Transverse colon (tissue), 4 donors: ENCODE data around the gene HID1. TPM values are rescaled to one million over a fixed set of nuclear protein-coding genes. Genes with fewer than 3 reads are reported as not detected.
"Not testable (repeated sequence)": the region's sequence is repeated elsewhere in the genome, so short reads cannot be mapped to it uniquely, and the experiment has no call there.

Source experiments
- DNase-seq: peaks from one replicate; pipeline ENCODE4 v3.0.0-alpha.2; 2019
- H3K27ac ChIP-seq, 4 donors: fragments of 200-600 bp; sonication (generic); 2 replicates each; pipeline ENCODE4 v1.5.1; 2016 to 2018; ENCODE audit warnings: inconsistent platforms in 4 of 4
- H3K27me3 ChIP-seq: fragments of 200-600 bp; sonication (generic); 2 replicates; pipeline ENCODE4 v1.5.1; 2017; ENCODE audit warnings: inconsistent platforms
- H3K36me3 ChIP-seq, 4 donors: fragments of 200-600 bp; sonication (generic); 2 replicates each; pipeline ENCODE4 v1.5.1; 2017 to 2019; ENCODE audit warnings: inconsistent platforms in 4 of 4
- H3K4me1 ChIP-seq, 4 donors: fragments of 200-600 bp; sonication (generic); 2 replicates each; pipeline ENCODE4 v1.5.1; 2017 to 2020; ENCODE audit warnings: inconsistent platforms in 4 of 4
- H3K4me3 ChIP-seq, 4 donors: fragments of 200-600 bp; sonication (generic); 1 replicate in 1 of 4; 2 replicates in 3 of 4; pipeline versions ENCODE4 v1.5.1 to v1.6.1; 2017 to 2019; ENCODE audit warnings: inconsistent platforms in 4 of 4
- H3K9me3 ChIP-seq, 2 donors: fragments of 200-600 bp; sonication (generic); 2 replicates each; pipeline ENCODE4 v1.5.1; 2017 to 2019; ENCODE audit warnings: inconsistent platforms in 2 of 2
- CTCF ChIP-seq, 5 experiments: fragments of 200-600 bp in 3 of 5; fragments of 450-650 bp in 2 of 5; sonication (generic) in 3 of 5; IDR thresholded peaks; 1 replicate in 2 of 5; 2 replicates in 3 of 5; pipeline ENCODE4 v1.5.1; 2016 to 2017; ENCODE audit warnings: antibody characterized with exemption in 5 of 5, inconsistent platforms in 3 of 5, mild to moderate bottlenecking in 2 of 5, moderate library complexity in 1 of 5
- EP300 ChIP-seq: sonication (generic); formaldehyde crosslinking; IDR thresholded peaks from one replicate; pipeline ENCODE4 v1.6.1; 2017; ENCODE audit warnings: antibody characterized with exemption, low read depth
- POLR2A ChIP-seq: fragments of 450-650 bp; IDR thresholded peaks from one replicate; pipeline ENCODE4 v1.6.1; 2016; ENCODE audit warnings: antibody characterized with exemption, mild to moderate bottlenecking, moderate library complexity
- POLR2AphosphoS5 ChIP-seq, 3 donors: sonication (generic); formaldehyde crosslinking; IDR thresholded peaks; one replicate each; pipeline ENCODE4 v1.6.1; 2016; ENCODE audit warnings: antibody characterized with exemption in 3 of 3
- WGBS, 2 donors: methylation state at CpG; one replicate each; pipeline ENCODE4 v1.1.5; 2018; ENCODE audit warnings: low coverage in 1 of 2; 5-methylcytosine and 5-hydroxymethylcytosine counted together
- in situ Hi-C, 4 donors: fragments of 200-750 bp; cut with MboI; loops; one replicate each; pipeline versions ENCODE4 v1.15.0 to v1.15.1; 2017; ENCODE audit warnings: low sequenced_read_pairs in 3 of 4, low pct_ligation_motif_present in 1 of 4, low pct_unique_long_range_greater_than_20kb in 1 of 4
- intact Hi-C: fragments of 100-400 bp; cut with DNase I; formaldehyde crosslinking; loops from one replicate; pipeline ENCODE4 v1.15.1; 2023; ENCODE audit warnings: low total_unique reads
- total RNA-seq, 4 donors: library from RNA; depleted of rRNA; stranded (reverse); fragments of >200 nt; gene quantifications; one replicate each; pipeline ENCODE4 v1.1.0, GENCODE V29; 2016

Gene HID1
- total RNA-seq, 4 donors from 2014 or later: 30.2 to 221 (median 50.7) TPM

GRCh38 chr17:74917430-74917829 lies 55.1 kb downstream of the HID1 start:
- Histone ChIP-seq H3K27ac (no peak overlapping the region), H3K27me3 (peaks cover 42% of the 10 kb centered on the region), H3K9me3 (no peaks in the 10 kb centered on the region), H3K4me3 (no peak overlapping the region), H3K36me3 (no peaks in the 10 kb centered on the region), H3K4me1 (no peaks in the 10 kb centered on the region)
- no peak for DNase-seq
- WGBS, 2 donors: 49% methylated on average over 10 of the region's 10 CpGs; no CpG with 5 or more reads in 1 of the 2 donors
- in situ Hi-C loops: no loop called here
- TF ChIP-seq EP300 (no peak), CTCF (IDR thresholded peaks at IDR 0.05) (no peak), POLR2A (no peak)
- intact Hi-C loops: no loop called here

- Histone ChIP-seq H3K27ac (no peak overlapping the region), H3K9me3 (no peaks in the 10 kb centered on the region), H3K36me3 (no peaks in the 10 kb centered on the region), H3K27me3 (peaks cover 36% of the 10 kb centered on the region), H3K4me3 (no peak overlapping the region), H3K4me1 (no peaks in the 10 kb centered on the region)
- no peak for DNase-seq
- WGBS, 2 donors: 87 to 91% methylated on average over 9 to 11 of the region's 11 CpGs
- intact Hi-C loops: loop anchor here (1.0 kb wide), 1 partner anchor 29 kb away; no protein-coding TSS in a partner anchor
- in situ Hi-C loops: no loop called here
- no peak for TF ChIP-seq EP300
- TF ChIP-seq POLR2A: no peak
- no peak for TF ChIP-seq POLR2AphosphoS5 (IDR thresholded peaks at IDR 0.05)
- TF ChIP-seq CTCF (IDR thresholded peaks at IDR 0.05): no peak
Observed at GRCh38 chr17:74916851-74917199, 55.7 kb downstream of the HID1 start.

GRCh38 chr17:74916136-74916850 lies 56.3 kb downstream of the HID1 start:
- Histone ChIP-seq H3K36me3 (no peaks in the 10 kb centered on the region), H3K4me3 (no peak overlapping the region), H3K27me3 (peaks cover 30% of the 10 kb centered on the region), H3K27ac (no peak overlapping the region), H3K9me3 (no peaks in the 10 kb centered on the region), H3K4me1 (no peaks in the 10 kb centered on the region)
- TF ChIP-seq EP300 (no peak), CTCF (IDR thresholded peaks at IDR 0.05) (no peak), POLR2AphosphoS5 (IDR thresholded peaks at IDR 0.05) (no peak), POLR2A (no peak)
- in situ Hi-C loops: no loop called here
- intact Hi-C loops: loop anchor here (1.0 kb wide), 1 partner anchor 30 kb away; no protein-coding TSS in a partner anchor
- no peak for DNase-seq
- 88 to 91% methylated on average over 7 to 13 of the region's 13 CpGs for WGBS, 2 donors

- H3K9me3 ChIP-seq, H3K27ac ChIP-seq, H3K27me3 ChIP-seq, H3K36me3 ChIP-seq, in situ Hi-C loops, H3K4me1 ChIP-seq, H3K4me3 ChIP-seq, DNase-seq, intact Hi-C loops: not testable (repeated sequence)
- WGBS, 2 donors: 60% methylated on average over 8 of the region's 8 CpGs; no CpG with 5 or more reads in 1 of the 2 donors
Observed at GRCh38 chr17:74911423-74911822, 61.1 kb downstream of the HID1 start.

GRCh38 chr17:74909097-74909496 lies 63.5 kb downstream of the HID1 start:
- WGBS, 2 donors: 13 to 70% methylated on average over 1 to 4 of the region's 4 CpGs
- H3K36me3 ChIP-seq, H3K27me3 ChIP-seq, in situ Hi-C loops, DNase-seq, intact Hi-C loops, H3K4me1 ChIP-seq, H3K27ac ChIP-seq, H3K9me3 ChIP-seq, H3K4me3 ChIP-seq: not testable (repeated sequence)
